ENCODE data around the gene GPS1.
"Not testable (repeated sequence)": the region's sequence is repeated elsewhere in the genome, so short reads cannot be mapped to it uniquely, and the experiment has no call there.

Gene GPS1

DNA sequence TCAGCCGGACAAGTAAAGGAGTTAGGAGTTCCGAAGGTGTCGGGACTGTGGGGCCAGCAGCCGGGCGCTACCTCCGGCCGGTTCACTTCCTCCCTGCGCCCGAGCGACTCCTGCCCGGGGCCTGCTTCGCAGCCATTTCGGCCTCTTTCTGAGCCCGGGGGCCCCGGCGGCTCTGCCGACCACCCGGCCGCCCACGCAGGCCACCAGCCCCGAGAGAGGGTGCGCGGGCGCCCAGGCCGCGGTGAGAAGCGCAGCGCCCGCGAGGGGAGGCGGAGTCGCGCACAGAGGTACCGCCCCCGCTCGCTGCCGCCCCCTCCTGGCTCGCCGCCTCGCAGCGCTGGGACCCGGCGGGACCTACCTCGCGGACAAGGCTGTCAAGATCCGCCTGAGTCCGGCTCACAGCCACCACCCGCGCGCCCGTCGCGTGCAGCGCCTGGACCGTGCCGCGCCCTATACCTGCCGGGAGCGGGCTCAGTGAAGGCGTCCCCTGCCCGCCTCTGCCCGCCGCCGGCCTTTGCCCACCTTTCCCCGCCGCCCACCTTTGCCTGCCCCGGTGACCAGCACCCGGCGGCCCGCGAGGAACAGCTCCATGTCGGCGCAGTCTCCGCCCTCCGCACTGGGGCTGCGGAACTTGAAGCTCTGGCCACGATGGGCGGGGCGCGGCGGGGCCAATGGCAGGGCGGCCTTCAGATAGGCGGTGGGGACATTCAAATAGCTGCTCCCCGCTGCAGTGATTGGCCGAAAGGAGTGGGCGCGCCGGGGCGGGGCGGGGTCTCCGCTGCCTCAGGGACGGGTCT lies 14.4 kb upstream of the GPS1 start, which contains the start of gene DCXR:
Gene DCXR (minus strand): TSS at position 606 of the 797 bp plus-strand sequence. CDS start 15 bp downstream, at position 591.
- Histone ChIP-seq H3K79me2 (ENCODE audit: control insufficient read depth, low read length) (peaks cover 12% of the 10 kb centered on the region), H3K4me3 (ENCODE audit: low read length) (peak within 1 kb of the TSS; percentile 96), H3K4me1 (ENCODE audit: control insufficient read depth, low read length) (peaks cover 24% of the 10 kb centered on the region), H3K4me2 (ENCODE audit: low read length) (peak within 1 kb of the TSS; percentile 99), H3K9me2 (replicated peaks; ENCODE audit: control insufficient read depth, low read length) (no peaks in the 10 kb centered on the region), H3K27me3 (ENCODE audit: control insufficient read depth, low read length) (no peaks in the 10 kb centered on the region), H3F3A (ENCODE audit: control insufficient read depth, insufficient read depth) (peaks cover 9% of the 10 kb centered on the region), H3K9me3 (ENCODE audit: control insufficient read depth, insufficient read depth, low read length) (no peaks in the 10 kb centered on the region), H4K20me1 (ENCODE audit: control insufficient read depth, insufficient read depth, low read depth, low read length) (peaks cover 5% of the 10 kb centered on the region), H3K36me3 (ENCODE audit: control insufficient read depth, low read length) (peaks cover 21% of the 10 kb centered on the region), H3K27ac (ENCODE audit: low read depth, low read length) (peak within 1 kb of the TSS; percentile 54)
- TF ChIP-seq, protein P1, sequence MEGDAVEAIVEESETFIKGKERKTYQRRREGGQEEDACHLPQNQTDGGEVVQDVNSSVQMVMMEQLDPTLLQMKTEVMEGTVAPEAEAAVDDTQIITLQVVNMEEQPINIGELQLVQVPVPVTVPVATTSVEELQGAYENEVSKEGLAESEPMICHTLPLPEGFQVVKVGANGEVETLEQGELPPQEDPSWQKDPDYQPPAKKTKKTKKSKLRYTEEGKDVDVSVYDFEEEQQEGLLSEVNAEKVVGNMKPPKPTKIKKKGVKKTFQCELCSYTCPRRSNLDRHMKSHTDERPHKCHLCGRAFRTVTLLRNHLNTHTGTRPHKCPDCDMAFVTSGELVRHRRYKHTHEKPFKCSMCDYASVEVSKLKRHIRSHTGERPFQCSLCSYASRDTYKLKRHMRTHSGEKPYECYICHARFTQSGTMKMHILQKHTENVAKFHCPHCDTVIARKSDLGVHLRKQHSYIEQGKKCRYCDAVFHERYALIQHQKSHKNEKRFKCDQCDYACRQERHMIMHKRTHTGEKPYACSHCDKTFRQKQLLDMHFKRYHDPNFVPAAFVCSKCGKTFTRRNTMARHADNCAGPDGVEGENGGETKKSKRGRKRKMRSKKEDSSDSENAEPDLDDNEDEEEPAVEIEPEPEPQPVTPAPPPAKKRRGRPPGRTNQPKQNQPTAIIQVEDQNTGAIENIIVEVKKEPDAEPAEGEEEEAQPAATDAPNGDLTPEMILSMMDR (IDR thresholded peaks at IDR 0.05; ENCODE audit: low read depth, low read length, poor library complexity, severe bottlenecking) = peak; percentile 83
- no peak for TF ChIP-seq EZH2phosphoT487 (IDR thresholded peaks at IDR 0.05; ENCODE audit: borderline replicate concordance, low read length)

- Histone ChIP-seq H3K9me3 (ENCODE audit: control insufficient read depth, insufficient read depth, low read length) (no peaks in the 10 kb centered on the region), H3K27ac (ENCODE audit: low read depth, low read length) (no peak overlapping the region), H3K4me2 (ENCODE audit: low read length) (peak overlapping the region; percentile 99), H3K4me1 (ENCODE audit: control insufficient read depth, low read length) (peaks cover 23% of the 10 kb centered on the region), H3K79me2 (ENCODE audit: control insufficient read depth, low read length) (peaks cover 12% of the 10 kb centered on the region), H3K27me3 (ENCODE audit: control insufficient read depth, low read length) (no peaks in the 10 kb centered on the region), H3K9me2 (replicated peaks; ENCODE audit: control insufficient read depth, low read length) (no peaks in the 10 kb centered on the region), H4K20me1 (ENCODE audit: control insufficient read depth, insufficient read depth, low read depth, low read length) (peaks cover 5% of the 10 kb centered on the region), H3F3A (ENCODE audit: control insufficient read depth, insufficient read depth) (peaks cover 9% of the 10 kb centered on the region), H3K4me3 (ENCODE audit: low read length) (peak overlapping the region; percentile 96), H3K36me3 (ENCODE audit: control insufficient read depth, low read length) (peaks cover 21% of the 10 kb centered on the region)
- no peak for TF ChIP-seq EZH2phosphoT487 (IDR thresholded peaks at IDR 0.05; ENCODE audit: borderline replicate concordance, low read length)
- TF ChIP-seq, protein P1 (IDR thresholded peaks at IDR 0.05; ENCODE audit: low read depth, low read length, poor library complexity, severe bottlenecking) = no peak
These were observed 13.9 kb upstream of the GPS1 start for GRCh38 chr17:82037889-82038195.

GRCh38 chr17:82038796-82039409 lies 12.8 kb upstream of the GPS1 start:
- H3K27ac ChIP-seq (ENCODE audit: low read depth, low read length); H3K9me2 ChIP-seq (replicated peaks; ENCODE audit: control insufficient read depth, low read length); H3K9me3 ChIP-seq (ENCODE audit: control insufficient read depth, insufficient read depth, low read length); H3K27me3 ChIP-seq (ENCODE audit: control insufficient read depth, low read length); H3K4me2 ChIP-seq (ENCODE audit: low read length); H3K4me3 ChIP-seq (ENCODE audit: low read length); H3F3A ChIP-seq (ENCODE audit: control insufficient read depth, insufficient read depth); H4K20me1 ChIP-seq (ENCODE audit: control insufficient read depth, insufficient read depth, low read depth, low read length): not testable (repeated sequence)
- peaks cover 12% of the 10 kb centered on the region for H3K79me2 ChIP-seq (ENCODE audit: control insufficient read depth, low read length)
- H3K4me1 ChIP-seq (ENCODE audit: control insufficient read depth, low read length) = peaks cover 23% of the 10 kb centered on the region
- peaks cover 21% of the 10 kb centered on the region for H3K36me3 ChIP-seq (ENCODE audit: control insufficient read depth, low read length)

- peaks cover 23% of the 10 kb centered on the region for H3K4me1 ChIP-seq (ENCODE audit: control insufficient read depth, low read length)
- H3K9me2 ChIP-seq (replicated peaks; ENCODE audit: control insufficient read depth, low read length) = no peaks in the 10 kb centered on the region
- peaks cover 12% of the 10 kb centered on the region for H3K79me2 ChIP-seq (ENCODE audit: control insufficient read depth, low read length)
- no peaks in the 10 kb centered on the region for H3K27me3 ChIP-seq (ENCODE audit: control insufficient read depth, low read length)
- peaks cover 5% of the 10 kb centered on the region for H4K20me1 ChIP-seq (ENCODE audit: control insufficient read depth, insufficient read depth, low read depth, low read length)
- H3K4me3 ChIP-seq (ENCODE audit: low read length) = no peak overlapping the region
- H3K4me2 ChIP-seq (ENCODE audit: low read length) = no peak overlapping the region
- no peaks in the 10 kb centered on the region for H3K9me3 ChIP-seq (ENCODE audit: control insufficient read depth, insufficient read depth, low read length)
- TF ChIP-seq EZH2phosphoT487 (IDR thresholded peaks at IDR 0.05; ENCODE audit: borderline replicate concordance, low read length) = no peak
- TF ChIP-seq, protein P1 (IDR thresholded peaks at IDR 0.05; ENCODE audit: low read depth, low read length, poor library complexity, severe bottlenecking) = no peak
- no peak overlapping the region for H3K27ac ChIP-seq (ENCODE audit: low read depth, low read length)
- H3K36me3 ChIP-seq (ENCODE audit: control insufficient read depth, low read length) = peaks cover 21% of the 10 kb centered on the region
- peaks cover 9% of the 10 kb centered on the region; the same call in 1 of the 2 replicates for H3F3A ChIP-seq (ENCODE audit: control insufficient read depth, insufficient read depth)
These were observed 11.9 kb upstream of the GPS1 start for GRCh38 chr17:82039695-82040299.

Measured in DOHH2 (cell line).